Measurements from ENCODE around the gene GMDS.

GRCh38 chr6:2155206-2155605 lies 90.2 kb downstream of the GMDS start:
- TF ChIP-seq TOX (CRISPR knock-in tag; IDR thresholded peaks at IDR 0.05; ENCODE audit: borderline replicate concordance) (no peak), GLIS3 (CRISPR knock-in tag; IDR thresholded peaks at IDR 0.05) (no peak), ZFP30 (CRISPR knock-in tag; IDR thresholded peaks at IDR 0.05) (no peak), ZFP3 (CRISPR knock-in tag; IDR thresholded peaks at IDR 0.05) (no peak), TCF4 (CRISPR knock-in tag; IDR thresholded peaks at IDR 0.05; ENCODE audit: borderline replicate concordance) (no peak), CSRNP3 (CRISPR knock-in tag; IDR thresholded peaks at IDR 0.05) (no peak), RARB (CRISPR knock-in tag; IDR thresholded peaks at IDR 0.05) (no peak)

Measured in SK-N-SH treated with all-trans-retinoic acid at 6 μM for 48 hours (cell line).